GM12878 (cell line): ENCODE results near the gene RWDD2A. TPM values are rescaled to one million over a fixed set of nuclear protein-coding genes. Genes with fewer than 3 reads are reported as not detected.

Experiments used
- ATAC-seq: fragments of 200-7000 bp; cut with Tn5 transposase; 3 replicates; pipeline ENCODE4 v1.9.1; 2020; ENCODE audit warnings: mild to moderate bottlenecking, moderate library complexity
- Bru-seq: library from RNA; stranded (reverse); fragments of 400-500 nt; gene quantifications from one replicate; lab custom pipeline; 2021; lab: Mats Ljungman, UMichigan
- BruChase-seq, 2 experiments: library from RNA; stranded (reverse); fragments of 400-500 nt; gene quantifications; one replicate each; lab custom pipeline; 2021; lab: Mats Ljungman, UMichigan
- BruUV-seq: library from RNA; stranded (reverse); fragments of 400-500 nt; replicated peaks from 2 replicates; lab custom pipeline; 2021; lab: Mats Ljungman, UMichigan
- CTCF ChIA-PET: fragments of 300-600 bp; sonication (Branson Sonifier 250); formaldehyde crosslinking; extraction: SDS; loops from one replicate; lab custom pipeline; 2021; ENCODE audit warnings: inconsistent platforms; lab: Yijun Ruan, JAX
- POLR2A ChIA-PET: fragments of 350-600 bp; formaldehyde crosslinking; extraction: SDS; loops from one replicate; lab custom pipeline; 2021; ENCODE audit warnings: inconsistent platforms; lab: Charles Lee
- RAD21 ChIA-PET: fragments of 300-600 bp; sonication (Branson Sonifier 250); formaldehyde crosslinking; loops from one replicate; lab custom pipeline; 2023; ENCODE audit warnings: antibody characterized with exemption; ENCODE audit not compliant: unreplicated experiment; lab: Charles Lee
- SMC1A ChIA-PET: fragments of 300-600 bp; sonication (Branson Sonifier 250); formaldehyde crosslinking; loops from one replicate; lab custom pipeline; 2023; ENCODE audit not compliant: unreplicated experiment, uncharacterized antibody; lab: Charles Lee
- DNase-seq: peaks from one replicate; pipeline ENCODE4 v3.0.0-alpha.2; 2011; ENCODE audit warnings: low read depth, low spot score
- FAIRE-seq: peaks from 3 replicates; lab custom pipeline; 2011; peaks lifted over from hg19 to GRCh38; lab: Jason Lieb, UNC
- H2AFZ ChIP-seq: 2 replicates; pipeline ENCODE4 v1.6.0; 2011; ENCODE audit warnings: low read depth, low read length, control low read depth; ENCODE audit not compliant: control insufficient read depth
- H3K27ac ChIP-seq: 2 replicates; pipeline ENCODE4 v1.5.1; 2011; ENCODE audit warnings: control low read depth; ENCODE audit not compliant: control insufficient read depth, insufficient read depth
- H3K27me3 ChIP-seq, 2 experiments: replicated peaks in 1 of 2; 2 replicates each; pipeline versions ENCODE4 v1.6.0 to v1.6.1; 2011; ENCODE audit warnings: low read length in 1 of 2; ENCODE audit not compliant: control insufficient read depth in 2 of 2, insufficient read depth in 2 of 2
- H3K36me3 ChIP-seq, 2 experiments: 2 replicates each; pipeline ENCODE4 v1.5.1; 2011; ENCODE audit warnings: low read length in 1 of 2; ENCODE audit not compliant: control insufficient read depth in 2 of 2, insufficient read depth in 2 of 2
- H3K4me1 ChIP-seq: 2 replicates; pipeline ENCODE4 v1.6.1; 2011; ENCODE audit warnings: mild to moderate bottlenecking, low read length, moderate library complexity, mixed read lengths; ENCODE audit not compliant: control insufficient read depth, insufficient read depth
- H3K4me2 ChIP-seq: 2 replicates; pipeline ENCODE4 v1.6.0; 2011; ENCODE audit warnings: control low read depth; ENCODE audit not compliant: control insufficient read depth, insufficient read depth
- H3K4me3 ChIP-seq: fragments of 200-600 bp; sonication (generic); 2 replicates; pipeline ENCODE4 v1.5.1; 2016
- H3K79me2 ChIP-seq: 2 replicates; pipeline ENCODE4 v1.6.0; 2011; ENCODE audit warnings: low read length; ENCODE audit not compliant: control insufficient read depth, insufficient read depth
- H3K9ac ChIP-seq: 2 replicates; pipeline ENCODE4 v1.8.0; 2011; ENCODE audit warnings: low read length, control low read depth, mixed read lengths; ENCODE audit not compliant: control insufficient read depth, insufficient read depth
- H3K9me3 ChIP-seq: replicated peaks from 3 replicates; pipeline ENCODE4 v1.5.1; 2011; ENCODE audit warnings: mild to moderate bottlenecking, low read length; ENCODE audit not compliant: control insufficient read depth, insufficient read depth
- H4K20me1 ChIP-seq: 2 replicates; pipeline ENCODE4 v1.6.0; 2011; ENCODE audit not compliant: control insufficient read depth, insufficient read depth
- GATAD2B ChIP-seq: fragments of 450-650 bp; conservative IDR thresholded peaks from 2 replicates; pipeline ENCODE4 v1.6.1; 2017; ENCODE audit warnings: low read depth, mild to moderate bottlenecking, moderate library complexity
- HDGF ChIP-seq: fragments of 450-650 bp; IDR thresholded peaks from 2 replicates; pipeline ENCODE4 v1.6.1; 2016; ENCODE audit warnings: antibody characterized with exemption
- IKZF1 ChIP-seq: fragments of 450-650 bp; conservative IDR thresholded peaks from 2 replicates; pipeline ENCODE4 v1.6.1; 2017; ENCODE audit warnings: antibody characterized with exemption, mild to moderate bottlenecking
- LARP7 ChIP-seq: fragments of 450-650 bp; IDR thresholded peaks from 2 replicates; pipeline ENCODE4 v1.6.1; 2017; ENCODE audit warnings: mild to moderate bottlenecking
- MAX ChIP-seq: IDR thresholded peaks from 2 replicates; pipeline ENCODE4 v1.6.1; 2012; ENCODE audit warnings: low read depth, low read length, improper control_type of control experiment
- MYB ChIP-seq: fragments of 150-350 bp; IDR thresholded peaks from 2 replicates; pipeline ENCODE4 v1.6.1; 2014; ENCODE audit warnings: mild to moderate bottlenecking, low read depth, low read length, borderline replicate concordance
- NBN ChIP-seq: fragments of 450-650 bp; IDR thresholded peaks from 2 replicates; pipeline ENCODE4 v1.6.1; 2016
- NKRF ChIP-seq: fragments of 450-650 bp; conservative IDR thresholded peaks from 2 replicates; pipeline ENCODE4 v1.6.1; 2017; ENCODE audit warnings: mild to moderate bottlenecking, moderate library complexity
- POLR2AphosphoS2 ChIP-seq: IDR thresholded peaks from 2 replicates; pipeline ENCODE4 v1.6.1; 2011; ENCODE audit warnings: low read depth, mild to moderate bottlenecking, low read length, improper control_type of control experiment, moderate library complexity
- POLR2AphosphoS5 ChIP-seq: IDR thresholded peaks from 2 replicates; pipeline ENCODE4 v1.6.1; 2011; ENCODE audit warnings: mild to moderate bottlenecking, low read length, inconsistent platforms
- RB1 ChIP-seq: fragments of 450-650 bp; formaldehyde crosslinking; IDR thresholded peaks from 2 replicates; pipeline ENCODE4 v1.6.1; 2017; ENCODE audit warnings: mild to moderate bottlenecking, borderline replicate concordance
- RUNX3 ChIP-seq: IDR thresholded peaks from 2 replicates; pipeline ENCODE4 v1.6.1; 2012; ENCODE audit warnings: low read length, inconsistent platforms
- SPI1 ChIP-seq: IDR thresholded peaks from 2 replicates; pipeline ENCODE4 v1.6.1; 2011; ENCODE audit warnings: low read depth, mild to moderate bottlenecking, low read length, moderate library complexity, borderline replicate concordance; ENCODE audit not compliant: insufficient read depth
- SRF ChIP-seq, 2 experiments: IDR thresholded peaks; 2 replicates each; pipeline ENCODE4 v1.6.1; 2011; ENCODE audit warnings: low read depth in 2 of 2, low read length in 2 of 2, mild to moderate bottlenecking in 1 of 2, moderate library complexity in 1 of 2
- TAF1 ChIP-seq: IDR thresholded peaks from 2 replicates; pipeline ENCODE4 v1.6.1; 2011; ENCODE audit warnings: mild to moderate bottlenecking, low read depth, low read length, borderline replicate concordance
- YY1 ChIP-seq: IDR thresholded peaks from 2 replicates; pipeline ENCODE4 v1.6.1; 2011; ENCODE audit warnings: low read depth, mild to moderate bottlenecking, low read length
- WGBS: methylation state at CpG from one replicate; pipeline ENCODE4 v1.1.6; 2016; ENCODE audit warnings: low lambda C conversion rate; ENCODE audit not compliant: insufficient replicate concordance, insufficient coverage; ENCODE audit errors: missing lambda C conversion rate; 5-methylcytosine and 5-hydroxymethylcytosine counted together
- in situ Hi-C: fragments of 300-500 bp; cut with MboI; formaldehyde crosslinking; loops from 9 replicates; pipeline ENCODE4 v1.14.3; 2018; ENCODE audit warnings: mixed read lengths
- intact Hi-C: fragments of 100-400 bp; cut with micrococcal nuclease; formaldehyde crosslinking; loops from one replicate; pipeline ENCODE4 v1.14.2; 2022; ENCODE audit not compliant: unreplicated experiment
- long read RNA-seq, 2 experiments: library from polyadenylated mRNA; unstranded; transcript quantifications; one replicate each; pipeline ENCODE4 v2.0.0, GENCODE V29; 2019 to 2020
- polyA minus RNA-seq, 3 experiments: library from RNA; depleted of rRNA, polyadenylated mRNA; stranded (reverse); fragments of >200 nt; gene quantifications; 2 replicates each; pipeline ENCODE4 v1.2.3, GENCODE V29; 2011
- polyA plus RNA-seq, 11 experiments: library from polyadenylated mRNA; depleted of rRNA in 4 of 11; unstranded in 6 of 11; stranded (reverse) in 5 of 11; fragments of >200 nt; fragmentation: Nextera tagmentation in 4 of 11; fragmentation: Illumina TruSeq in 1 of 11; extraction: Ambion mirVana in 4 of 11; extraction: Trizol in 1 of 11; gene quantifications; 1 replicate in 1 of 11; 2 replicates in 10 of 11; pipeline versions ENCODE4 v1.2.1 to v1.2.3, GENCODE V29; 2011 to 2016; ENCODE audit warnings: inconsistent platforms in 2 of 11, missing spikeins in 2 of 11, low read depth in 1 of 11
- total RNA-seq, 4 experiments: library from RNA; depleted of rRNA in 3 of 4; stranded (reverse); fragments of >200 nt in 3 of 4; fragmentation: Illumina TruSeq in 1 of 4; extraction: Trizol in 1 of 4; gene quantifications; 2 replicates each; pipeline versions ENCODE4 v1.2.1 to v1.2.3, GENCODE V29; 2013 to 2021

RWDD2A gene
- 5.3 and 5.9 TPM in 2 replicates for total RNA-seq (2013; cell fraction: nucleolus; rRNA removed)
- total RNA-seq (2014; rRNA removed) (2.5 and 2.7 TPM in 2 replicates), total RNA-seq (2014; rRNA removed; fragmentation: Illumina TruSeq; extraction: Trizol) (2.4 and 2.9 TPM in 2 replicates), total RNA-seq (2021) (2.3 and 2.4 TPM in 2 replicates), polyA plus RNA-seq (2011; rRNA removed) (4.6 and 6.2 TPM in 2 replicates), polyA plus RNA-seq (2014; fragmentation: Illumina TruSeq; extraction: Trizol) (2.9 and 3.9 TPM in 2 replicates), polyA plus RNA-seq (2014; fragmentation: Nextera tagmentation; extraction: Ambion mirVana) (1 to 10 TPM; 3.2 to 3.4 TPM), polyA plus RNA-seq (2014; rRNA removed) (2.1 and 2.6 TPM in 2 replicates), polyA plus RNA-seq (2016; fragmentation: Nextera tagmentation; extraction: Ambion mirVana) (1 to 10 TPM; 2.7 to 4.5 TPM), polyA minus RNA-seq (2011; rRNA and poly(A)+ RNA removed) (3.2 and 3.7 TPM in 2 replicates), Bru-seq, nascent RNA (percentile 78 among the genes with signal in this experiment), BruChase-seq, experiment 1, labeled RNA remaining after a 6-hour chase (percentile 55 among the genes with signal in this experiment), BruChase-seq, experiment 2, labeled RNA remaining after a 2-hour chase (percentile 73 among the genes with signal in this experiment)
- polyA plus RNA-seq (2011; ENCODE audit: low read depth) = 2.8 TPM
- 2.0 and 2.2 TPM in 2 replicates for polyA plus RNA-seq (2011; cell fraction: cytosol; rRNA removed)
- 3.4 and 5.0 TPM in 2 replicates for polyA plus RNA-seq (2011; cell fraction: nucleus; rRNA removed)
- 3.2 and 4.6 TPM in 2 replicates for polyA plus RNA-seq (2012)
- polyA minus RNA-seq (2011; cell fraction: cytosol; rRNA and poly(A)+ RNA removed) = 0.80 and 1.6 TPM in 2 replicates
- 3.5 and 4.4 TPM in 2 replicates for polyA minus RNA-seq (2011; cell fraction: nucleus; rRNA and poly(A)+ RNA removed)
- long read RNA-seq, experiment 1, partial matches to known transcripts = 0 of 2 reads
- long read RNA-seq, experiment 1, other reads (novel, unspliced or antisense) = 1 of 2 reads
- long read RNA-seq, experiment 2, transcript RWDD2A-201 (3 exons, 3,744 nt) = major isoform, 22 of 32 reads
- long read RNA-seq, experiment 2, partial matches to known transcripts = 2 of 32 reads
- long read RNA-seq, experiment 2, other reads (novel, unspliced or antisense) = 8 of 32 reads

GRCh38 chr6:83192871-83193746 lies at the start of gene RWDD2A, which contains the start of gene PGM3:
TSS of gene RWDD2A (plus strand) at chr6:83193357. CDS start at chr6:83194452, 1,095 bp downstream.
TSS of gene PGM3 (minus strand) at chr6:83193265. CDS start at chr6:83191012, 2,253 bp downstream.
- Histone ChIP-seq H3K4me2 (peak within 1 kb of the TSS; percentile 98), H3K4me3 (peak within 1 kb of the TSS; percentile 79), H3K27ac (peak within 1 kb of the TSS; percentile 89), H3K79me2 (peaks cover 28% of the 10 kb centered on the region), H3K9ac (peak within 1 kb of the TSS; percentile 90), H3K36me3 (peaks cover 0 to 5% of the 10 kb centered on the region in 2 experiments; a peak in 2 of 4 replicates), H3K4me1 (peaks cover 5% of the 10 kb centered on the region), H3K27me3 (no peaks in the 10 kb centered on the region), H4K20me1 (no peaks in the 10 kb centered on the region), H3K9me3 (no peaks in the 10 kb centered on the region), H2AFZ (peak within 1 kb of the TSS; percentile 97)
- peak; percentile 95 for FAIRE-seq
- WGBS = under 1% methylated on average over 87 of the region's 88 CpGs
- intact Hi-C loops = loop anchor here (5.0 to 10.0 kb wide), 3 partner anchors 106 to 948 kb away; partner anchors contain the start of genes DOP1A, IBTK and UBE3D
- peak; percentile 56 for DNase-seq
- peak; percentile 97 for ATAC-seq
- in situ Hi-C loops = no loop called here
- ChIA-PET POLR2A (interaction anchor here (1.0 to 1.2 kb wide), 2 partner anchors 123 to 126 kb away, joined by 3 read pairs; partner anchors contain the start of gene DOP1A), RAD21 (interaction anchor here (11.8 kb wide), 1 partner anchor 127 kb away, joined by 93 read pairs; the partner anchor contains the start of genes DOP1A and UBE3D), SMC1A (interaction anchor here (4.4 to 12.1 kb wide), 2 partner anchors 23 to 124 kb away, joined by 12 to 108 read pairs; partner anchors contain the start of genes DOP1A and UBE3D), CTCF (interaction anchor here (0.7 to 19.2 kb wide), 2 partner anchors 22 to 127 kb away, joined by 3 to 195 read pairs; partner anchors contain the start of genes DOP1A and UBE3D)
- no TSS peak for BruUV-seq
- TF ChIP-seq SPI1 (peak; percentile 52; the same call in 1 of the 2 replicates), HDGF (peak; percentile 91), TAF1 (peak; percentile 81; the same call in 1 of the 2 replicates), RUNX3 (peak; percentile 82), LARP7 (peak; percentile 51), IKZF1 (peak; percentile 63), RB1 (peak; percentile 65; the same call in 1 of the 2 replicates), YY1 (0 out of 2 replicates have a peak, but pooled peaks have one; percentile 20), SRF (IDR thresholded peaks at IDR 0.05; ENCODE audit: low read depth in 2 of 2, low read length in 2 of 2) (no peak), POLR2AphosphoS2 (peak; percentile 78; the same call in 1 of the 2 replicates), POLR2AphosphoS5 (peak; percentile 92), MYB (no peak), NBN (peak; percentile 67), GATAD2B (0 out of 2 replicates have a peak, but pooled peaks have one; percentile 54), NKRF (peak; percentile 31; the same call in 1 of the 2 replicates), MAX (peak; percentile 66)
